ENCODE measurements around the gene CHAF1B.
A peak's percentile ranks its signal among the peaks of the same experiment; 100 is the strongest.
"Not testable (repeated sequence)": the region's sequence is repeated elsewhere in the genome, so short reads cannot be mapped to it uniquely, and the experiment has no call there.

CHAF1B gene

DNA sequence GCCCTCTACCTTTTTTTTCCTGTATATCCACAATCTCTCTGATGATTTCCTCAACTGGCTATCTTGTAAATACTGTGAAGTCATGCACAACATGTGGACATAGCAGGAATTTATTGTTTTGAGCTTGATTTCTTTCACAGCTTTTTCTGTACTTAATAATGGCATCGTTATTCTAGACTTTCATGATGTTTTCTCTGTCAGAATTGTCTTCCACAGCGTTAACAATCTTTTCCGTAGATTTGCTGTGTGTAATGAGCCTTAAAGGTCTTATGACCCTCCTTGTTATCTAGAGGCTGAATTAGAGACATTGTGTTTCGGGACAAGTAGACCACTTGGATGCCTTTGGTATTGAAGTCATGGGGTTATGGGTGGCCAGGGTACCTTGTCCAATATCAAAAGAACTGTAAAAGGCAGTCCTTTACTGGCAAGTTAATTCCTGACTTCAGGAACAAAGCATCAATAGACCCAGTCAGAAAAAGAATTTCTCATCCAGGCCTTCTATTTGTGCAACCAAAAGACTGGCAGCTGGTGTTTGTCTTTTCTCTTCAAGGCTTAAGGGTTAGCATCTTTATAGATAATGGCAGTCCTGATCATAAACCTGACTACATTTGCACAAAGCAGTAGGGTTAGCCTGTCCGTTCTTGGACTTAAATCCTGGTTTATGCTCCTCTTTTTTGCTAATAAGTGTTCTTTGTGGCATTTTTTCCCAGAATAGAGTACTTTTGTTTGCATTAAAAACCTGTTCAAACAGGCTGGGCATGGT is 30.1 kb upstream of the CHAF1B start:
- Histone ChIP-seq H3K4me1 (ENCODE audit: control insufficient read depth in 2 of 2, insufficient read depth in 2 of 2, low read length in 2 of 2) (no peaks in the 10 kb centered on the region), H3K9me3 (ENCODE audit: control insufficient read depth in 2 of 2, low read length in 2 of 2) (no peaks in the 10 kb centered on the region), H3K4me3 (ENCODE audit: low read length in 2 of 2) (no peak overlapping the region), H3K9ac (ENCODE audit: low read depth in 1 of 2, low read length in 2 of 2) (no peak overlapping the region), H3K27me3 (ENCODE audit: control insufficient read depth in 2 of 2, insufficient read depth in 2 of 2, low read length in 2 of 2) (no peaks in the 10 kb centered on the region), H3K27ac (ENCODE audit: low read depth in 2 of 2, low read length in 2 of 2) (no peak overlapping the region), H3K36me3 (ENCODE audit: control insufficient read depth in 2 of 2, insufficient read depth in 2 of 2, low read length in 2 of 2) (peaks cover 28 to 52% of the 10 kb centered on the region in 2 donors)

DNA sequence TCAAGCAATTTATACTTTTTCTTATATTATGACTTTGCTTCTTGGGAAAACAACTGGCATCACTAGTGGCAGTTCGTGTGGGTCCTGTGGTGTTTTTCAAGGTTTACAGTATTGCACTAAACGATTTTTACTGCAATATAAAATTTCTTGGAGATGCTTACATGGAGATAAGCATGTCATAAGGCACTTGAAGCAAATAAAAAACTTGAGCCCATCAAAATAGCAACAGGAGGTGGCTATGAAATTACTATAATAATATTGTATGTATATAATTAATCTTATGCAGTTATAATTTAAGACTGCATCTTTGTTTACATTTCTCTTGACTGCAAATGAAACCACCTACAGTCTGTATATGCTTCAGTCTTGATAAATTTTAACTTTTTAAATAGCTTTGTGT is 29.3 kb upstream of the CHAF1B start:
- no peak overlapping the region for H3K27ac ChIP-seq (ENCODE audit: low read depth in 2 of 2, low read length in 2 of 2)

DNA sequence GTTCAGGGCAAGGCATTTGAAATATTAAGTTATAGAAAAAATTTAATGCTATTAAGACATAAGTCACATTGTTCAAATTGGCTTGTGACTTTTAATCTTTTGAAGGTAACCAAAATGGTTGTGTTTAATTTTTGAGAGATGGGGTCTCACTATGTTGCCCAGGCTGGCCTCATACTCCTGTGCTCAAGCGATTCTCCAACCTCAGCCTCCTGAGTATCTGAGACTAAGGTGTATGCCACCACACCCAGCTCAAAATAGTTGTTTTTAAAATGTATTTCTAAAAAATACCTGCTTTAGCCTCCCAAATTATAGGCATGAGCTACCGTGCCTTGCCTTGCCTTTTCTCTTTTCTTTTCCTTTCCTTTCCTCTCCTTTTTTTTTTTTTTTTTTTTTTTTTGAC is 26.0 kb upstream of the CHAF1B start:
- H3K36me3 ChIP-seq (ENCODE audit: control insufficient read depth in 2 of 2, insufficient read depth in 2 of 2, low read length in 2 of 2): peaks cover 50 to 67% of the 10 kb centered on the region in 2 donors
- H3K9me3 ChIP-seq (ENCODE audit: control insufficient read depth in 2 of 2, low read length in 2 of 2): no peaks in the 10 kb centered on the region
- no peak overlapping the region for H3K27ac ChIP-seq (ENCODE audit: low read depth in 2 of 2, low read length in 2 of 2)
- no peak overlapping the region for H3K9ac ChIP-seq (ENCODE audit: low read depth in 1 of 2, low read length in 2 of 2)
- no peak overlapping the region for H3K4me3 ChIP-seq (ENCODE audit: low read length in 2 of 2)
- no peaks in the 10 kb centered on the region for H3K27me3 ChIP-seq (ENCODE audit: control insufficient read depth in 2 of 2, insufficient read depth in 2 of 2, low read length in 2 of 2)
- no peaks in the 10 kb centered on the region for H3K4me1 ChIP-seq (ENCODE audit: control insufficient read depth in 2 of 2, insufficient read depth in 2 of 2, low read length in 2 of 2)

More for the DNA sequence above, 29.3 kb upstream of the CHAF1B start:
- no peaks in the 10 kb centered on the region for H3K4me1 ChIP-seq (ENCODE audit: control insufficient read depth in 2 of 2, insufficient read depth in 2 of 2, low read length in 2 of 2)
- H3K9me3 ChIP-seq (ENCODE audit: control insufficient read depth in 2 of 2, low read length in 2 of 2): no peaks in the 10 kb centered on the region
- H3K36me3 ChIP-seq (ENCODE audit: control insufficient read depth in 2 of 2, insufficient read depth in 2 of 2, low read length in 2 of 2): peaks cover 34 to 59% of the 10 kb centered on the region in 2 donors
- no peaks in the 10 kb centered on the region for H3K27me3 ChIP-seq (ENCODE audit: control insufficient read depth in 2 of 2, insufficient read depth in 2 of 2, low read length in 2 of 2)
- no peak overlapping the region for H3K4me3 ChIP-seq (ENCODE audit: low read length in 2 of 2)
- H3K9ac ChIP-seq (ENCODE audit: low read depth in 1 of 2, low read length in 2 of 2): no peak overlapping the region

GRCh38 chr21:36369064-36369685 is 16.0 kb upstream of the CHAF1B start:
- Histone ChIP-seq H3K9ac (ENCODE audit: low read depth in 1 of 2, low read length in 2 of 2) (no peak overlapping the region), H3K4me1 (ENCODE audit: control insufficient read depth in 2 of 2, insufficient read depth in 2 of 2, low read length in 2 of 2) (no peaks in the 10 kb centered on the region), H3K36me3 (ENCODE audit: control insufficient read depth in 2 of 2, insufficient read depth in 2 of 2, low read length in 2 of 2) (peaks cover 71 to 76% of the 10 kb centered on the region in 2 donors), H3K27me3 (ENCODE audit: control insufficient read depth in 2 of 2, insufficient read depth in 2 of 2, low read length in 2 of 2) (no peaks in the 10 kb centered on the region), H3K4me3 (ENCODE audit: low read length in 2 of 2) (no peak overlapping the region), H3K9me3 (ENCODE audit: control insufficient read depth in 2 of 2, low read length in 2 of 2) (no peaks in the 10 kb centered on the region), H3K27ac (ENCODE audit: low read depth in 2 of 2, low read length in 2 of 2) (no peak overlapping the region)

GRCh38 chr21:36375994-36376393 is 9.2 kb upstream of the CHAF1B start:
- Histone ChIP-seq H3K4me3 (ENCODE audit: low read length in 2 of 2) (no peak overlapping the region), H3K27me3 (ENCODE audit: control insufficient read depth in 2 of 2, insufficient read depth in 2 of 2, low read length in 2 of 2) (no peaks in the 10 kb centered on the region), H3K36me3 (ENCODE audit: control insufficient read depth in 2 of 2, insufficient read depth in 2 of 2, low read length in 2 of 2) (peaks cover 39 to 40% of the 10 kb centered on the region in 2 donors), H3K27ac (ENCODE audit: low read depth in 2 of 2, low read length in 2 of 2) (no peak overlapping the region), H3K9ac (ENCODE audit: low read depth in 1 of 2, low read length in 2 of 2) (no peak overlapping the region), H3K4me1 (ENCODE audit: control insufficient read depth in 2 of 2, insufficient read depth in 2 of 2, low read length in 2 of 2) (peaks cover 0 to 5% of the 10 kb centered on the region in 2 donors), H3K9me3 (ENCODE audit: control insufficient read depth in 2 of 2, low read length in 2 of 2) (no peaks in the 10 kb centered on the region)

DNA sequence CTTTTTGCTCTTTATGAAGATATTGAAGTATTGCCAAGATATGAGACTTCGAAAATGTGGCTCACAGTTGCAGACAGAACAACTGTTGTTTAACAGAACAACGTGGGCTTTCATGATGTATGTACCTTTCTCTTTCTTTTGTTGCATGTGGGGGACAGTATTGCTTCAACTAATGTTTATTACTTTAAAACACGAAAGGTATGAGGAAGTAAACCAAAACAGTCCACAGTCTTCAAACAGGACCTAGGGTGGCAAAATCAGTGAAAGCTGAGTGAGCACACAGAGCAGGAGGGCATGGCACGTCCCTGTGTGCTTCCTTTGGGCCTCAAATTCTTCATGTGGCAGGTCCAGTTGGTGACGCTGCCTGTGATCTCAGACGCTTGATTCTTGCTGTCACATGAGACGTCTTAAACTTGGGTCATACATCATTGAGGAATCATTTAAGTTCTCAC is 7.8 kb upstream of the CHAF1B start:
- H3K9ac ChIP-seq (ENCODE audit: low read depth in 1 of 2, low read length in 2 of 2): no peak overlapping the region
- H3K4me3 ChIP-seq (ENCODE audit: low read length in 2 of 2): no peak overlapping the region
- no peaks in the 10 kb centered on the region for H3K9me3 ChIP-seq (ENCODE audit: control insufficient read depth in 2 of 2, low read length in 2 of 2)
- peaks cover 28 to 29% of the 10 kb centered on the region in 2 donors for H3K36me3 ChIP-seq (ENCODE audit: control insufficient read depth in 2 of 2, insufficient read depth in 2 of 2, low read length in 2 of 2)
- H3K27ac ChIP-seq (ENCODE audit: low read depth in 2 of 2, low read length in 2 of 2): no peak overlapping the region
- peaks cover 0 to 5% of the 10 kb centered on the region in 2 donors for H3K4me1 ChIP-seq (ENCODE audit: control insufficient read depth in 2 of 2, insufficient read depth in 2 of 2, low read length in 2 of 2)
- no peaks in the 10 kb centered on the region for H3K27me3 ChIP-seq (ENCODE audit: control insufficient read depth in 2 of 2, insufficient read depth in 2 of 2, low read length in 2 of 2)

DNA sequence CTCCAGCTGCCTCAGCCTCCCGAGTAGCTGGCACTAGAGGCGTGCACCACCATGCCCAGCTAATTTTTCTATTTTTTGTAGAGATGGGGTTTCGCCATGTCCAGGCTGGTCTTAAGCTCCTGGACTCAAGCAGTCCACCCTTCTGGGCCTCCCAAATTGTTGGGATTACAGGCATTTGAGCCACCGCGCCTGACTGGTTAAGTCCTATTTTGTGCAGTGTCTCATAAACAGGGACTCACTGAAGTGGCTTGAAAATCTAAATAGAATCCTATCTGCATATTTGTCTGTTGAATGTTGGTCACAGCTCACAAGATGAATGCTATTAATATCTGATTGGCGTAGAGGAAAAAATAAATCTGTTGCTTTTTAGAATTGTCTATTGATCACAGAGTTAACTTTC is 5.9 kb upstream of the CHAF1B start:
- Histone ChIP-seq H3K9me3 (ENCODE audit: control insufficient read depth in 2 of 2, low read length in 2 of 2) (no peaks in the 10 kb centered on the region), H3K4me3 (ENCODE audit: low read length in 2 of 2) (no peak overlapping the region), H3K27ac (ENCODE audit: low read depth in 2 of 2, low read length in 2 of 2) (no peak overlapping the region), H3K27me3 (ENCODE audit: control insufficient read depth in 2 of 2, insufficient read depth in 2 of 2, low read length in 2 of 2) (no peaks in the 10 kb centered on the region), H3K9ac (ENCODE audit: low read depth in 1 of 2, low read length in 2 of 2) (no peak overlapping the region), H3K4me1 (ENCODE audit: control insufficient read depth in 2 of 2, insufficient read depth in 2 of 2, low read length in 2 of 2) (peaks cover 0 to 5% of the 10 kb centered on the region in 2 donors), H3K36me3 (ENCODE audit: control insufficient read depth in 2 of 2, insufficient read depth in 2 of 2, low read length in 2 of 2) (peaks cover 15% of the 10 kb centered on the region in 2 donors)

DNA sequence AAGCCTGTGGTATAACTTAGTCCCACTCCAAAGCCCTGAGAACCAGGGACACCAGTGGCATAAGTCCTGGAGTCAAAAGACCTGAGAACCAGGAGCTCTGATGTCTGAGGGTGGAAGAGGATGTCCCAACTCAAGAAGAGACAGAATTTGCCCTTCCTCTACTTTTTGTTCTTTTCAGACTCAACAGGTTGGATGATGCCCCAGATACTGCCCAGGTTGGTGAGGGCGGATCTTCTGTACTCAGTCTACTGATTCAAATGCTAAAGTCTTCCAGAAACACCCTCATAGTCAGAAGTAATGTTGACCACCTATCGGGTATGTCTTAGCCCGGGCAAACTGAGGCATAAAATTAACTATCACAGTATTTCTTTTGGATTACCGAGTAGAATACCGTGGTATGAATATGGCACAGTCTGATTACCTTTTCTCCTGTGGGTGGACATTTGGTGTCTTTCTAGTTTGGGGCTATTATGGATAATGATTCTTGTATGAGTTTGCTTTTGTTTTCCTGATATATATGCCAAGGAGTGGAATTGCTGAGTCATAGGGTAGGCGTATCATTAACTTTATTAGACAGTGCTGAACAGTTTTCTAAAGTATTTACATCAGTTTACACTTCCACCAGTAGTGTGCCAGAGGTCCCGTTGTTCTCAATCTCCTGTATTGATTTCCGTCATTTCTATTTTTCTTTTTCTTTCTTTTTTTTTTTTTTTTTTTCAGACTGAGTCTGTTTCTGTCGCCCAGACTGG is 3.2 kb upstream of the CHAF1B start:
- Histone ChIP-seq H3K9ac (ENCODE audit: low read depth in 1 of 2, low read length in 2 of 2) (no peak overlapping the region), H3K27ac (ENCODE audit: low read depth in 2 of 2, low read length in 2 of 2) (no peak overlapping the region), H3K27me3 (ENCODE audit: control insufficient read depth in 2 of 2, insufficient read depth in 2 of 2, low read length in 2 of 2) (no peaks in the 10 kb centered on the region), H3K4me3 (ENCODE audit: low read length in 2 of 2) (no peak overlapping the region), H3K36me3 (ENCODE audit: control insufficient read depth in 2 of 2, insufficient read depth in 2 of 2, low read length in 2 of 2) (peaks cover 4 to 9% of the 10 kb centered on the region in 2 donors), H3K9me3 (ENCODE audit: control insufficient read depth in 2 of 2, low read length in 2 of 2) (no peaks in the 10 kb centered on the region), H3K4me1 (ENCODE audit: control insufficient read depth in 2 of 2, insufficient read depth in 2 of 2, low read length in 2 of 2) (peaks cover 0 to 2% of the 10 kb centered on the region in 2 donors)

DNA sequence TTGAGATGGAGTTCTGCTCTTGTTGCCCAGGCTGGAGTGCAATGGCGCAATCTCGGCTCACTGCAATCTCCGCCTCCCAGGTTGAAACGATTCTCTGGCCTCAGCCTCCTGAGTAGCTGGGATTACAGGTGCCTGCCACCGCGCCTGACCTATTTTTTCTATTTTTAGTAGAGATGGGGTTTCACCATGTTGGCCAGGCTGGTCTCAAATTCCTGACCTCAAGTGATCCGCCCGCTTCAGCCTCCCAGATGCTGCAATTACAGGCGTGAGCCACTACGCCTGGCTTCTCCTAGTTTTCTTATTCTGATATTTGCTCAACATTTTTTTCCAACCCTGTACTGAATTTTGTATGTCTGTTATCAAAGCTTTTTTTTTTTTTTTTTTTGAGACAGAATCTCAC is 2.5 kb upstream of the CHAF1B start:
- not testable (repeated sequence) for H3K9me3 ChIP-seq (ENCODE audit: control insufficient read depth in 2 of 2, low read length in 2 of 2); H3K4me1 ChIP-seq (ENCODE audit: control insufficient read depth in 2 of 2, insufficient read depth in 2 of 2, low read length in 2 of 2); H3K4me3 ChIP-seq (ENCODE audit: low read length in 2 of 2); H3K36me3 ChIP-seq (ENCODE audit: control insufficient read depth in 2 of 2, insufficient read depth in 2 of 2, low read length in 2 of 2); H3K27me3 ChIP-seq (ENCODE audit: control insufficient read depth in 2 of 2, insufficient read depth in 2 of 2, low read length in 2 of 2); H3K9ac ChIP-seq (ENCODE audit: low read depth in 1 of 2, low read length in 2 of 2); H3K27ac ChIP-seq (ENCODE audit: low read depth in 2 of 2, low read length in 2 of 2)

DNA sequence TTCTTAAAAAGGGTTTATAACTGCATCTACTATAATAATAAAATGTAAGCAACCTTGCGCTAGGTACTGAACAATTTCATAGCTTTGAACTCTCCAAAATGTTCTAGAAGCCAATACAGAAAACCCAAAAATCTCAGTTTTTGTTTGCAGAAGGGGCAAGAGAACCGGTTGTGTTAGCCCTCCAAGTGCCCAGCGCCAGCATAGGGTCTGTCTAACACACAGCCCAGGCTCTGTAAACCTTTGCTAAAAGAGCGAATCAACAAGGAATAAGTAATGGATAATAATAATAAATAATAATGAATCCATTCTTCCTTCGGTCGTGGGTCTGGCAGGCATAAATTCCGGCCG is 333 bp upstream of the CHAF1B start:
- Histone ChIP-seq H3K27ac (ENCODE audit: low read depth in 2 of 2, low read length in 2 of 2) (no peak overlapping the region), H3K36me3 (ENCODE audit: control insufficient read depth in 2 of 2, insufficient read depth in 2 of 2, low read length in 2 of 2) (no peaks in the 10 kb centered on the region), H3K4me3 (ENCODE audit: low read length in 2 of 2) (peak overlapping the region in 1 of 2 donors; percentile 30), H3K27me3 (ENCODE audit: control insufficient read depth in 2 of 2, insufficient read depth in 2 of 2, low read length in 2 of 2) (no peaks in the 10 kb centered on the region), H3K9ac (ENCODE audit: low read depth in 1 of 2, low read length in 2 of 2) (no peak overlapping the region), H3K4me1 (ENCODE audit: control insufficient read depth in 2 of 2, insufficient read depth in 2 of 2, low read length in 2 of 2) (no peaks in the 10 kb centered on the region), H3K9me3 (ENCODE audit: control insufficient read depth in 2 of 2, low read length in 2 of 2) (no peaks in the 10 kb centered on the region)
